Measurements from ENCODE around the gene CCDC197.

CCDC197 gene

GRCh38 chr14:93977790-93978581 is 19.1 kb upstream of the CCDC197 start:
- DNase-seq (ENCODE audit: low spot score): peak; percentile 95

- DNase-seq (ENCODE audit: low spot score): no peak
Measured at GRCh38 chr14:93978735-93979134, 18.4 kb upstream of the CCDC197 start.

- DNase-seq (ENCODE audit: low spot score): no peak
Measured at GRCh38 chr14:93980456-93981201, 16.5 kb upstream of the CCDC197 start.

GRCh38 chr14:93981316-93982229 is 15.5 kb upstream of the CCDC197 start:
- no peak for DNase-seq (ENCODE audit: low spot score)

- no peak for DNase-seq (ENCODE audit: low spot score)
Measured at GRCh38 chr14:93982230-93983007, 14.7 kb upstream of the CCDC197 start.

- DNase-seq (ENCODE audit: low spot score): no peak
Measured at GRCh38 chr14:93984070-93984469, 13.0 kb upstream of the CCDC197 start.

GRCh38 chr14:93984987-93985410 is 12.1 kb upstream of the CCDC197 start:
- DNase-seq (ENCODE audit: low spot score): no peak

- DNase-seq (ENCODE audit: low spot score): no peak
Measured at GRCh38 chr14:93986955-93987354, 10.1 kb upstream of the CCDC197 start.

- DNase-seq (ENCODE audit: low spot score): no peak
Measured at GRCh38 chr14:93987376-93987775, 9.7 kb upstream of the CCDC197 start.

GRCh38 chr14:93987815-93988476 is 9.2 kb upstream of the CCDC197 start:
- no peak for DNase-seq (ENCODE audit: low spot score)

GRCh38 chr14:93989939-93990338 is 7.2 kb upstream of the CCDC197 start:
- DNase-seq (ENCODE audit: low spot score): no peak

GRCh38 chr14:93991212-93991611 is 5.9 kb upstream of the CCDC197 start:
- DNase-seq (ENCODE audit: low spot score): no peak

- no peak for DNase-seq (ENCODE audit: low spot score)
Measured at GRCh38 chr14:93991649-93992048, 5.5 kb upstream of the CCDC197 start.

GRCh38 chr14:93993382-93993781 is 3.7 kb upstream of the CCDC197 start:
- DNase-seq (ENCODE audit: low spot score): no peak

GRCh38 chr14:93994919-93995682 is 2.0 kb upstream of the CCDC197 start:
- peak; percentile 39 for DNase-seq (ENCODE audit: low spot score)

GRCh38 chr14:93996130-93996695 is 888 bp upstream of the CCDC197 start:
- DNase-seq (ENCODE audit: low spot score): no peak

GRCh38 chr14:93997916-93998870 is 1.1 kb downstream of the CCDC197 start:
- DNase-seq (ENCODE audit: low spot score): no peak

- DNase-seq (ENCODE audit: low spot score): no peak
Measured at GRCh38 chr14:93998871-93999403, 1.8 kb downstream of the CCDC197 start.
